ENCODE measurements around the gene PTGS2.

DNA sequence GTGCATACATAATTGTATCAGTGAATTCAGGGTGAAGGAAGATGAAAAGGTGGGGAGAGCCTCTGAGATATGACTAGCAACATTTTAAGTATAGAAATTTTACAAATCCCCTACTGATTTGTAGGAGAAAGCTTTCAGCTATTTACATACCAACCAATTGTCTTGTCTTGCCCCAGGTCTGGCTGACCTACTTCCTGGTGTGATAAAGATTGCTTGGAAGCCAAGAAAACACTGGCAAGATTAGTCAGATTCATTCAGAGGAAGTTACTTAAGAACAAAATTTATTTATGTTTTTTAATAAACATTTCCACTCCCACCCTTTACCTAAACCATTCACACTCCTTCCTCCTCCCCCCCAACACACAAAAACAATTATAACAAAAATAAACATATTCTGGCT lies 17.5 kb downstream of the PTGS2 start:
- TF ChIP-seq CTCF (IDR thresholded peaks at IDR 0.05) (no peak), POLR2A (IDR thresholded peaks at IDR 0.05) (no peak)

All from heart left ventricle (tissue), 13 donors.